H1 (cell line): ENCODE measurements around the gene INPP4B. TPM values are rescaled to one million over a fixed set of nuclear protein-coding genes. Genes with fewer than 3 reads are reported as not detected.

ENCODE experiments used
- CTCF ChIA-PET: fragments of 300-600 bp; sonication (Branson Sonifier 250); formaldehyde crosslinking; loops from one replicate; lab custom pipeline; 2021; ENCODE audit not compliant: partially characterized antibody; lab: Charles Lee
- POLR2A ChIA-PET: fragments of 300-600 bp; sonication (Branson Sonifier 250); formaldehyde crosslinking; loops from one replicate; lab custom pipeline; 2021; ENCODE audit warnings: inconsistent platforms; ENCODE audit not compliant: partially characterized antibody; lab: Charles Lee
- DNase-seq, 2 experiments: peaks; one replicate each; pipeline versions ENCODE4 v3.0.0 to v3.0.0-alpha.2; 2010 to 2022; ENCODE audit warnings: low spot score in 2 of 2, low read depth in 1 of 2, mixed read lengths in 1 of 2
- FAIRE-seq: peaks from 2 replicates; lab custom pipeline; 2011; peaks lifted over from hg19 to GRCh38; lab: Jason Lieb, UNC
- H2AFZ ChIP-seq: 2 replicates; pipeline ENCODE4 v1.8.1; 2012; ENCODE audit warnings: low read length, inconsistent platforms
- H2AK5ac ChIP-seq: 2 replicates; pipeline ENCODE4 v1.6.1; 2013; ENCODE audit warnings: low read depth, low read length
- H2BK120ac ChIP-seq: replicated peaks from 2 replicates; pipeline ENCODE3; 2013; ENCODE audit warnings: low read depth, low read length, inconsistent platforms
- H2BK12ac ChIP-seq: 2 replicates; pipeline ENCODE4 v1.6.1; 2013; ENCODE audit warnings: low read depth, low read length
- H2BK15ac ChIP-seq: 2 replicates; pipeline ENCODE4 v1.6.1; 2013; ENCODE audit warnings: low read length
- H2BK20ac ChIP-seq: 2 replicates; pipeline ENCODE4 v1.6.1; 2013; ENCODE audit warnings: low read length
- H2BK5ac ChIP-seq: 2 replicates; pipeline ENCODE4 v1.6.1; 2013; ENCODE audit warnings: low read depth, low read length
- H3K14ac ChIP-seq: 2 replicates; pipeline ENCODE4 v1.6.1; 2013; ENCODE audit warnings: inconsistent platforms; ENCODE audit not compliant: insufficient read length
- H3K18ac ChIP-seq: 2 replicates; pipeline ENCODE4 v1.6.1; 2013; ENCODE audit warnings: low read length; ENCODE audit errors: extremely low read depth
- H3K23ac ChIP-seq: 2 replicates; pipeline ENCODE4 v1.6.1; 2013; ENCODE audit warnings: inconsistent platforms; ENCODE audit not compliant: insufficient read length
- H3K23me2 ChIP-seq: 2 replicates; pipeline ENCODE4 v1.6.1; 2013; ENCODE audit warnings: low read depth, low read length
- H3K27ac ChIP-seq: 2 replicates; pipeline ENCODE4 v1.6.1; 2011; ENCODE audit warnings: low read depth, low read length, inconsistent platforms
- H3K27me3 ChIP-seq, 4 experiments: replicated peaks in 1 of 4; 1 replicate in 1 of 4; 2 replicates in 3 of 4; pipeline versions ENCODE4 v1.6.1 to v1.8.1; 2011 to 2013; ENCODE audit warnings: low read length in 3 of 4, mild to moderate bottlenecking in 3 of 4, inconsistent platforms in 2 of 4, mixed read lengths in 2 of 4, moderate library complexity in 1 of 4; ENCODE audit not compliant: control insufficient read depth in 3 of 4, insufficient read depth in 3 of 4; ENCODE audit errors: extremely low read depth in 1 of 4
- H3K36me3 ChIP-seq, 4 experiments: 2 replicates each; pipeline versions ENCODE4 v1.6.1 to v1.8.1; 2011 to 2013; ENCODE audit warnings: mild to moderate bottlenecking in 4 of 4, low read length in 3 of 4, moderate library complexity in 2 of 4, control low read depth in 1 of 4, inconsistent platforms in 1 of 4; ENCODE audit not compliant: insufficient read depth in 4 of 4, control insufficient read depth in 2 of 4
- H3K4ac ChIP-seq: replicated peaks from 2 replicates; pipeline ENCODE3; 2013; ENCODE audit warnings: low read length, low read depth, mixed read lengths, inconsistent platforms; ENCODE audit not compliant: insufficient read length
- H3K4me1 ChIP-seq, 4 experiments: replicated peaks in 1 of 4; 1 replicate in 1 of 4; 2 replicates in 3 of 4; pipeline versions ENCODE4 v1.6.1 to v1.8.1; 2011 to 2013; ENCODE audit warnings: low read length in 3 of 4, inconsistent platforms in 2 of 4, mixed read lengths in 1 of 4; ENCODE audit not compliant: insufficient read depth in 4 of 4, control insufficient read depth in 3 of 4
- H3K4me2 ChIP-seq, 2 experiments: 2 replicates each; pipeline versions ENCODE4 v1.6.1 to v1.8.1; 2011 to 2013; ENCODE audit warnings: low read depth in 2 of 2, low read length in 2 of 2, control low read depth in 1 of 2, inconsistent platforms in 1 of 2, mild to moderate bottlenecking in 1 of 2; ENCODE audit not compliant: insufficient read depth in 1 of 2
- H3K4me3 ChIP-seq, 4 experiments: fragments of 200-600, 300-600 bp in 1 of 4; sonication (generic), shearing (Covaris generic), sonication (Bioruptor Twin) in 1 of 4; 2 replicates each; pipeline versions ENCODE4 v1.5.1 to v1.8.1; 2011 to 2016; ENCODE audit warnings: low read length in 4 of 4, low read depth in 3 of 4, control low read depth in 2 of 4, inconsistent platforms in 2 of 4, mild to moderate bottlenecking in 2 of 4, mixed read lengths in 1 of 4, moderate library complexity in 1 of 4; ENCODE audit not compliant: insufficient read depth in 2 of 4; ENCODE audit errors: extremely low read depth in 1 of 4
- H3K56ac ChIP-seq: replicated peaks from 2 replicates; pipeline ENCODE3; 2013; ENCODE audit warnings: low read depth, mild to moderate bottlenecking, mixed read lengths, low read length, inconsistent platforms; ENCODE audit not compliant: insufficient read length
- H3K79me1 ChIP-seq: 2 replicates; pipeline ENCODE4 v1.6.1; 2013; ENCODE audit warnings: low read depth, low read length, control low read depth
- H3K79me2 ChIP-seq, 2 experiments: 2 replicates each; pipeline versions ENCODE4 v1.6.1 to v1.8.1; 2012 to 2013; ENCODE audit warnings: low read length in 2 of 2, mild to moderate bottlenecking in 2 of 2, inconsistent platforms in 1 of 2; ENCODE audit not compliant: insufficient read depth in 2 of 2, control insufficient read depth in 1 of 2
- H3K9ac ChIP-seq, 4 experiments: replicated peaks in 1 of 4; 1 replicate in 1 of 4; 2 replicates in 3 of 4; pipeline versions ENCODE4 v1.6.1 to v1.8.1; 2011 to 2013; ENCODE audit warnings: low read depth in 3 of 4, low read length in 3 of 4, control low read depth in 2 of 4, mild to moderate bottlenecking in 2 of 4, moderate library complexity in 2 of 4, inconsistent platforms in 1 of 4; ENCODE audit errors: extremely low read depth in 1 of 4
- H3K9me3 ChIP-seq, 2 experiments: 2 replicates each; pipeline versions ENCODE4 v1.6.1 to v1.8.1; 2012 to 2013; ENCODE audit warnings: mild to moderate bottlenecking in 2 of 2, moderate library complexity in 2 of 2, control low read depth in 1 of 2, inconsistent platforms in 1 of 2, low read depth in 1 of 2, low read length in 1 of 2, mixed read lengths in 1 of 2; ENCODE audit not compliant: insufficient read depth in 2 of 2
- H4K20me1 ChIP-seq, 2 experiments: replicated peaks in 1 of 2; 2 replicates each; pipeline versions ENCODE3 to v1.8.1; 2011 to 2013; ENCODE audit warnings: inconsistent platforms in 2 of 2, low read length in 2 of 2, mild to moderate bottlenecking in 1 of 2; ENCODE audit not compliant: insufficient read depth in 2 of 2, control insufficient read depth in 1 of 2
- H4K5ac ChIP-seq: 2 replicates; pipeline ENCODE4 v1.6.1; 2013; ENCODE audit warnings: low read length, low read depth, mixed read lengths, inconsistent platforms; ENCODE audit not compliant: insufficient read length
- H4K8ac ChIP-seq: 2 replicates; pipeline ENCODE4 v1.8.0; 2013; ENCODE audit warnings: mild to moderate bottlenecking, moderate library complexity, low read length, inconsistent platforms; ENCODE audit not compliant: insufficient read depth; ENCODE audit errors: extremely low read depth
- H4K91ac ChIP-seq: replicated peaks from 2 replicates; pipeline ENCODE3; 2013; ENCODE audit warnings: low read length, mixed read lengths, inconsistent platforms; ENCODE audit not compliant: insufficient read length
- TAF1 ChIP-seq: IDR thresholded peaks from 2 replicates; pipeline ENCODE4 v1.6.1; 2011; ENCODE audit warnings: mild to moderate bottlenecking, low read depth, low read length
- TAF7 ChIP-seq: optimal IDR thresholded peaks from 2 replicates; pipeline ENCODE3; 2011; ENCODE audit warnings: low read depth, mild to moderate bottlenecking, inconsistent platforms, low read length, moderate library complexity, borderline replicate concordance
- TEAD4 ChIP-seq: IDR thresholded peaks from 2 replicates; pipeline ENCODE4 v1.6.1; 2012; ENCODE audit warnings: low read depth, low read length, inconsistent platforms, mixed read lengths
- polyA plus RNA-seq, 7 experiments: library from polyadenylated mRNA; depleted of rRNA in 3 of 7; stranded (reverse) in 5 of 7; unstranded in 2 of 7; fragments of >200 nt in 5 of 7; fragments of 200-250 nt in 2 of 7; gene quantifications; 1 replicate in 5 of 7; 2 replicates in 1 of 7; 4 replicates in 1 of 7; pipeline versions ENCODE4 v1.2.1 to v1.2.3, GENCODE V29; 2011 to 2013; ENCODE audit warnings: missing spikeins in 2 of 7, mixed read lengths in 2 of 7
- total RNA-seq: library from RNA; stranded (reverse); fragmentation: NEBNext Ultra II Directional; extraction: Animal tissue kit (Norgen Biotek cat#: 25700); gene quantifications from 2 replicates; pipeline ENCODE4 v1.2.1, GENCODE V29; 2021
- TF ChIP-seq, protein P1 (sequence below), 3 experiments: IDR thresholded peaks; 1 replicate in 2 of 3; 2 replicates in 1 of 3; pipeline versions ENCODE4 v1.5.1 to v1.6.1; 2011; ENCODE audit warnings: low read length in 3 of 3, mild to moderate bottlenecking in 3 of 3, inconsistent platforms in 2 of 3, low read depth in 1 of 3, moderate library complexity in 1 of 3; ENCODE audit not compliant: insufficient read depth in 1 of 3; ENCODE audit errors: control extremely low read depth in 1 of 3

INPP4B gene
- total and polyA plus RNA-seq, 2 of the 8 experiments (the other 6 are each of a cell fraction or from before 2014, with no cell fraction given), result 0.11 to 0.54 TPM

DNA sequence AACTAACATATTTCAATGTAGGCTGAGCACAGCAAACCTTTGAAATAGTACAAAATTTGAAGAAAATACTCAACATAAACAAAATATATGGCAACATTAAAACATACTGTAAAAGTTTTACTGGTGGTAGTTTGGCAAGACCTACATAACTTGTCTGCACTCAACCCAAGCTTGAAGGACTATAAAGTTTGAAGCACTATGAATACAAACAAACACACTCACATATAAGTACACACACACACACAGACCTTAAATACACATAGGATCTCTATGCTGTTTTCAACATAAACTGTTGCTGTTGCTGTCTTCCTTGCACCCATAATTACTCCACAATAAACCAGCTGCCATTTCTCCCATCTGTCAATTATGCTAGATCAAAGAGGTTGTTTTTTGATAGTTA is 620.1 kb downstream of the INPP4B start:
- Histone ChIP-seq H3K79me2 (no peaks in the 10 kb centered on the region), H3K14ac (no peak overlapping the region)
- FAIRE-seq, result no peak

More for the DNA sequence above, 620.1 kb downstream of the INPP4B start:
- Histone ChIP-seq H2BK120ac (no peak overlapping the region), H3K36me3 (no peaks in the 10 kb centered on the region), H4K91ac (no peak overlapping the region), H3K23ac (no peak overlapping the region), H2BK15ac (no peak overlapping the region), H3K56ac (no peak overlapping the region), H3K23me2 (no peaks in the 10 kb centered on the region; the same call in 1 of the 2 replicates), H2AK5ac (no peak overlapping the region), H3K4me1 (no peaks in the 10 kb centered on the region; a peak in 1 of 7 replicates), H3K79me1 (no peaks in the 10 kb centered on the region), H3K4me3 (no peak overlapping the region), H4K8ac (no peak overlapping the region), H3K27me3 (no peaks in the 10 kb centered on the region), H3K9ac (no peak overlapping the region), H3K18ac (no peak overlapping the region), H2BK12ac (no peak overlapping the region), H2BK20ac (no peak overlapping the region), H4K20me1 (no peaks in the 10 kb centered on the region), H2AFZ (no peak overlapping the region), H3K27ac (no peak overlapping the region), H4K5ac (no peak overlapping the region), H3K9me3 (no peaks in the 10 kb centered on the region), H3K4ac (no peak overlapping the region), H2BK5ac (no peak overlapping the region), H3K4me2 (no peak overlapping the region)
- no peak for DNase-seq
- ChIA-PET CTCF (interaction anchor here (0.9 kb wide), 1 partner anchor 16 kb away, joined by 3 read pairs; no protein-coding TSS in a partner anchor), POLR2A (no interaction called here)
- TF ChIP-seq, protein P1, sequence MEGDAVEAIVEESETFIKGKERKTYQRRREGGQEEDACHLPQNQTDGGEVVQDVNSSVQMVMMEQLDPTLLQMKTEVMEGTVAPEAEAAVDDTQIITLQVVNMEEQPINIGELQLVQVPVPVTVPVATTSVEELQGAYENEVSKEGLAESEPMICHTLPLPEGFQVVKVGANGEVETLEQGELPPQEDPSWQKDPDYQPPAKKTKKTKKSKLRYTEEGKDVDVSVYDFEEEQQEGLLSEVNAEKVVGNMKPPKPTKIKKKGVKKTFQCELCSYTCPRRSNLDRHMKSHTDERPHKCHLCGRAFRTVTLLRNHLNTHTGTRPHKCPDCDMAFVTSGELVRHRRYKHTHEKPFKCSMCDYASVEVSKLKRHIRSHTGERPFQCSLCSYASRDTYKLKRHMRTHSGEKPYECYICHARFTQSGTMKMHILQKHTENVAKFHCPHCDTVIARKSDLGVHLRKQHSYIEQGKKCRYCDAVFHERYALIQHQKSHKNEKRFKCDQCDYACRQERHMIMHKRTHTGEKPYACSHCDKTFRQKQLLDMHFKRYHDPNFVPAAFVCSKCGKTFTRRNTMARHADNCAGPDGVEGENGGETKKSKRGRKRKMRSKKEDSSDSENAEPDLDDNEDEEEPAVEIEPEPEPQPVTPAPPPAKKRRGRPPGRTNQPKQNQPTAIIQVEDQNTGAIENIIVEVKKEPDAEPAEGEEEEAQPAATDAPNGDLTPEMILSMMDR (IDR thresholded peaks at IDR 0.05; ENCODE audit: control extremely low read depth in 1 of 3, insufficient read depth in 1 of 3, low read depth in 1 of 3, low read length in 3 of 3), result no peak
- no peak for TF ChIP-seq TAF1
- TF ChIP-seq TEAD4, result no peak
- no peak for TF ChIP-seq TAF7
